Measurements from ENCODE around the gene CNN1.
"Not testable (repeated sequence)": the region's sequence is repeated elsewhere in the genome, so short reads cannot be mapped to it uniquely, and the experiment has no call there.

Gene CNN1

GRCh38 chr19:11587302-11587974 lies 48.8 kb downstream of the CNN1 start:
- Histone ChIP-seq H3K36me3 (ENCODE audit: control insufficient read depth, insufficient read depth, low read length) (no peaks in the 10 kb centered on the region), H3K9ac (ENCODE audit: low read length) (no peak overlapping the region), H3K27ac (ENCODE audit: low read depth, low read length) (no peak overlapping the region), H3K4me3 (ENCODE audit: low read depth, low read length) (no peak overlapping the region), H3K9me3 (ENCODE audit: control insufficient read depth, insufficient read depth, low read depth, low read length) (no peaks in the 10 kb centered on the region), H3K27me3 (ENCODE audit: control insufficient read depth, insufficient read depth, low read length) (no peaks in the 10 kb centered on the region), H3K4me1 (ENCODE audit: control insufficient read depth, insufficient read depth, low read length) (no peaks in the 10 kb centered on the region)

GRCh38 chr19:11587975-11588631 lies 49.5 kb downstream of the CNN1 start:
- no peak overlapping the region for H3K9ac ChIP-seq (ENCODE audit: low read length)
- H3K27me3 ChIP-seq (ENCODE audit: control insufficient read depth, insufficient read depth, low read length), result no peaks in the 10 kb centered on the region
- H3K36me3 ChIP-seq (ENCODE audit: control insufficient read depth, insufficient read depth, low read length), result no peaks in the 10 kb centered on the region
- no peak overlapping the region for H3K27ac ChIP-seq (ENCODE audit: low read depth, low read length)
- H3K4me1 ChIP-seq (ENCODE audit: control insufficient read depth, insufficient read depth, low read length), result no peaks in the 10 kb centered on the region
- H3K4me3 ChIP-seq (ENCODE audit: low read depth, low read length), result no peak overlapping the region
- H3K9me3 ChIP-seq (ENCODE audit: control insufficient read depth, insufficient read depth, low read depth, low read length), result no peaks in the 10 kb centered on the region

- H3K4me3 ChIP-seq (ENCODE audit: low read depth, low read length), result no peak overlapping the region
- H3K27ac ChIP-seq (ENCODE audit: low read depth, low read length), result no peak overlapping the region
- H3K4me1 ChIP-seq (ENCODE audit: control insufficient read depth, insufficient read depth, low read length), result no peaks in the 10 kb centered on the region
- H3K27me3 ChIP-seq (ENCODE audit: control insufficient read depth, insufficient read depth, low read length), result no peaks in the 10 kb centered on the region
- no peaks in the 10 kb centered on the region for H3K9me3 ChIP-seq (ENCODE audit: control insufficient read depth, insufficient read depth, low read depth, low read length)
- peaks cover 4% of the 10 kb centered on the region for H3K36me3 ChIP-seq (ENCODE audit: control insufficient read depth, insufficient read depth, low read length)
- no peak overlapping the region for H3K9ac ChIP-seq (ENCODE audit: low read length)
Observed at GRCh38 chr19:11594084-11594483, 55.4 kb downstream of the CNN1 start.

- Histone ChIP-seq H3K4me3 (ENCODE audit: low read depth, low read length) (no peak overlapping the region), H3K4me1 (ENCODE audit: control insufficient read depth, insufficient read depth, low read length) (no peaks in the 10 kb centered on the region), H3K36me3 (ENCODE audit: control insufficient read depth, insufficient read depth, low read length) (peaks cover 17% of the 10 kb centered on the region), H3K9me3 (ENCODE audit: control insufficient read depth, insufficient read depth, low read depth, low read length) (peaks cover 2% of the 10 kb centered on the region; the same call in 1 of the 2 replicates), H3K27ac (ENCODE audit: low read depth, low read length) (no peak overlapping the region), H3K9ac (ENCODE audit: low read length) (no peak overlapping the region), H3K27me3 (ENCODE audit: control insufficient read depth, insufficient read depth, low read length) (no peaks in the 10 kb centered on the region)
Observed at GRCh38 chr19:11596156-11596555, 57.5 kb downstream of the CNN1 start.

GRCh38 chr19:11597202-11598102 lies 58.8 kb downstream of the CNN1 start, which contains the start of gene ZNF627:
TSS of gene ZNF627 (plus strand) at chr19:11597483. CDS start at chr19:11597628, 145 bp downstream.
- Histone ChIP-seq H3K27ac (ENCODE audit: low read depth, low read length) (peak within 1 kb of the TSS; percentile 95), H3K9me3 (ENCODE audit: control insufficient read depth, insufficient read depth, low read depth, low read length) (peaks cover 10% of the 10 kb centered on the region; the same call in 1 of the 2 replicates), H3K4me3 (ENCODE audit: low read depth, low read length) (peak within 1 kb of the TSS; percentile 87), H3K36me3 (ENCODE audit: control insufficient read depth, insufficient read depth, low read length) (peaks cover 23% of the 10 kb centered on the region), H3K27me3 (ENCODE audit: control insufficient read depth, insufficient read depth, low read length) (no peaks in the 10 kb centered on the region), H3K4me1 (ENCODE audit: control insufficient read depth, insufficient read depth, low read length) (no peaks in the 10 kb centered on the region), H3K9ac (ENCODE audit: low read length) (peak within 1 kb of the TSS; percentile 97)

GRCh38 chr19:11598103-11598483 lies 59.4 kb downstream of the CNN1 start:
- Histone ChIP-seq H3K27ac (ENCODE audit: low read depth, low read length) (peak overlapping the region; percentile 95; the same call in 1 of the 2 replicates), H3K36me3 (ENCODE audit: control insufficient read depth, insufficient read depth, low read length) (peaks cover 29% of the 10 kb centered on the region), H3K9ac (ENCODE audit: low read length) (peak overlapping the region; percentile 97), H3K4me3 (ENCODE audit: low read depth, low read length) (peak overlapping the region; percentile 87), H3K27me3 (ENCODE audit: control insufficient read depth, insufficient read depth, low read length) (no peaks in the 10 kb centered on the region), H3K4me1 (ENCODE audit: control insufficient read depth, insufficient read depth, low read length) (no peaks in the 10 kb centered on the region), H3K9me3 (ENCODE audit: control insufficient read depth, insufficient read depth, low read depth, low read length) (peaks cover 14% of the 10 kb centered on the region; the same call in 1 of the 2 replicates)

GRCh38 chr19:11598746-11599145 lies 60.1 kb downstream of the CNN1 start:
- Histone ChIP-seq H3K4me3 (ENCODE audit: low read depth, low read length) (peak overlapping the region; percentile 87; the same call in 1 of the 2 replicates), H3K9me3 (ENCODE audit: control insufficient read depth, insufficient read depth, low read depth, low read length) (peaks cover 15% of the 10 kb centered on the region; the same call in 1 of the 2 replicates), H3K27me3 (ENCODE audit: control insufficient read depth, insufficient read depth, low read length) (no peaks in the 10 kb centered on the region), H3K36me3 (ENCODE audit: control insufficient read depth, insufficient read depth, low read length) (peaks cover 32% of the 10 kb centered on the region), H3K4me1 (ENCODE audit: control insufficient read depth, insufficient read depth, low read length) (no peaks in the 10 kb centered on the region), H3K9ac (ENCODE audit: low read length) (no peak overlapping the region), H3K27ac (ENCODE audit: low read depth, low read length) (no peak overlapping the region)

- not testable (repeated sequence) for H3K27me3 ChIP-seq (ENCODE audit: control insufficient read depth, insufficient read depth, low read length); H3K27ac ChIP-seq (ENCODE audit: low read depth, low read length); H3K9ac ChIP-seq (ENCODE audit: low read length); H3K4me3 ChIP-seq (ENCODE audit: low read depth, low read length); H3K4me1 ChIP-seq (ENCODE audit: control insufficient read depth, insufficient read depth, low read length)
- peaks cover 41% of the 10 kb centered on the region for H3K36me3 ChIP-seq (ENCODE audit: control insufficient read depth, insufficient read depth, low read length)
- peaks cover 25% of the 10 kb centered on the region for H3K9me3 ChIP-seq (ENCODE audit: control insufficient read depth, insufficient read depth, low read depth, low read length)
Observed at GRCh38 chr19:11599704-11600103, 61.1 kb downstream of the CNN1 start.

Data from HUES6 (cell line).